Uterus (tissue), 2 donors: ENCODE results near the gene ALDH7A1.

Experiments
- CTCF ChIP-seq, 4 experiments: fragments of 200-600 bp in 2 of 4; fragments of 450-650 bp in 2 of 4; sonication (generic) in 2 of 4; IDR thresholded peaks; one replicate each; pipeline ENCODE4 v1.5.1; 2016 to 2019; ENCODE audit warnings: antibody characterized with exemption in 4 of 4, mild to moderate bottlenecking in 2 of 4, moderate library complexity in 1 of 4
- POLR2A ChIP-seq, 2 donors: fragments of 450-650 bp; IDR thresholded peaks; one replicate each; pipeline ENCODE4 v1.6.1; 2016; ENCODE audit warnings: antibody characterized with exemption in 2 of 2, mild to moderate bottlenecking in 1 of 2, moderate library complexity in 1 of 2

GRCh38 chr5:126610160-126610559, 15.1 kb upstream of the ALDH7A1 start:
- TF ChIP-seq CTCF (IDR thresholded peaks at IDR 0.05): no peak
- TF ChIP-seq POLR2A (IDR thresholded peaks at IDR 0.05): no peak
